Fibroblast of skin of left biceps (primary cell): Measurements from ENCODE around the gene RANBP2.

Source experiments
- DNase-seq, 2 experiments: peaks; one replicate each; pipeline ENCODE4 v3.0.0-alpha.2; 2013; ENCODE audit warnings: low read depth in 2 of 2

Gene RANBP2

GRCh38 chr2:108776475-108776874, 57.2 kb downstream of the RANBP2 start:
- DNase-seq = no peak

- DNase-seq = no peak
Observed at GRCh38 chr2:108778857-108779256, 59.6 kb downstream of the RANBP2 start.

DNA sequence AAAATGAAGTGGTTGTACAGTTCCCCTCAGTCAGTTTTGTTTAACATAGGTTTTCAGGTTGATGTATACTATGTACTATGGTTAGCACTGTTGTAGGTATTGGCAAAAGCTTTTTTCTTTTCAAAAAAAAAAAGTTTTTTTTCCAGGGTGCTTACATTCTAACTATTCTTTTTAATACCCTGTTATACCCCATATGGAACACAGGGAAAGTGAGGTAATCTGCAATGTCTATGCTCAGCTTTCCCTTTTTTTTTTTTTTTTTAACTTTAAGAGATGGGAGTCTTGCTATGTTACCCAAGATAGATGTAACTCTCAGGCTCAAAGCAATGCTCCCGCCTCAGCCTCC, 66.7 kb downstream of the RANBP2 start:
- no peak for DNase-seq

GRCh38 chr2:108786354-108787215, 67.3 kb downstream of the RANBP2 start, which contains the start of gene CCDC138:
Gene CCDC138, plus strand, starts transcription at chr2:108786771. Its CDS starts 52 bp downstream, at chr2:108786823.
- DNase-seq = peak; percentile 56 to 68

- DNase-seq = no peak
Observed at GRCh38 chr2:108787216-108787541, 67.9 kb downstream of the RANBP2 start.

DNA sequence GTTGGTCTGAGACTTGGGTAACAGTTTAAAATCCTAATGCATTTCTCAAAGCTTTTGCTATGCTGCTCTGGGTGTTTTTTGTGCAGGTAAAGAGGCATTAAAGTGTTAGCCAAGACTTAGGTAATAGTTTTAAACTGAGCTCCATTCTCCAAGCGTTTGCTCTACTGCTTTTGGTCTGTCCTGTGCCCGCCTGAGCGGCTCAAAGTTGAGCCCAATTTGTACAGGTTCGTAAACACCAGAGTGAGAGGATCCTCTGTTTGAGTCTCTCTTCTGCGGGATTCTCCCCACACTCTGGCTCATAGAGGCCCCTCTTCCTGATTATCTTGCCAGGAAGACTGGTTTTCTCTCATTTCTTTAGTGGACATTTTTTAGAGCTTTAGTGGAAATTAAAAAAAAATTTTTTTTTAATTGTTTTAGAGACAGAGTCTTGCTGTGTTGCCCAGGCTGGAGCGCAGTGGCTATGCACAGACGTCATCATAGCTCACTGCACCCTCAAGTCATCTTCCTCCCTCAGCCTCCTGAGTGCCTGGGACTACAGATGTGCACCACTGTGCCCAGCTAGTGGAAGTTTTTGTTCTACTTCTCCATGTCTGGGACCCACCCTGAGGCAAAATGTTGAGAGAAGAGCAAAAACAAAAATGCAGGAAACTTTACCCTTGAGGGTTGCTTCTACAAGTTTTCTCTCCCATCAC, 83.9 kb downstream of the RANBP2 start:
- DNase-seq = no peak

- DNase-seq = no peak
Observed at GRCh38 chr2:108805032-108805431, 85.8 kb downstream of the RANBP2 start.

GRCh38 chr2:108805782-108806181, 86.5 kb downstream of the RANBP2 start:
- no peak for DNase-seq

DNA sequence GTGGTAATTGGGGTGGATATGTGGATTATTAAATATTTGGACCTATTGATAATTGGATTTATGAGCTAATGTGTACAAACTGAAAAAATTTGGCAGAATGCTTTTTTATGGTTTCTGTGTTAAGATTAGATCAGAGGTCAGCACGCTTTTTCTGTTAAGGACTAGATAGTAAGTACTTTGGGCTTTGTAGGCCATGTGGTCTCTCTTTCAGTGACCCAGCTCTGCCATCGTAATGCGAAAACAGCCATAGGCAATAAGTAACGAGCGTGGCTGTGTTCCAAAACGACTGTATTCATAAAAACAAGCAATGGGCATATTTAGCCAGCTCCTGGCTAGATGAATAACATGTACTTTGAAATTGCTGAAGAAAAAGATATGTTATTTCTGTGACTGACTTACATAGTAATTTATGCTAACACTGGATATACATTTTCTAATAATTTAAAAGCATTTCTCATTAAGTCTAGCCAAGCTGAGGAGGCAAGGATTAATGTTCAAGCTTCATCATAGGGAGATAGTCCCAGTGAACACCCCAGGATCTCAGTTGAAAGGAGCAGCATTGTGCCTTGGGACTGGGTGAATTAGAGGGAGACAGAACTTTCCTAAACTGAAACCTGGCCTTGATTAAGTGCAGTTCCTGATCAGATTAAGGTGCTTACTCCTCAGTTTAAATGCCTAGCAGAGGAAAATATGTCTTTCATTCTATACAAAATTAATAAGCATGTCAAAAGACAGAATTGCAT, 87.3 kb downstream of the RANBP2 start:
- DNase-seq = no peak

GRCh38 chr2:108809936-108810335, 90.7 kb downstream of the RANBP2 start:
- DNase-seq = no peak

GRCh38 chr2:108810993-108811957, 92.0 kb downstream of the RANBP2 start:
- DNase-seq = no peak

DNA sequence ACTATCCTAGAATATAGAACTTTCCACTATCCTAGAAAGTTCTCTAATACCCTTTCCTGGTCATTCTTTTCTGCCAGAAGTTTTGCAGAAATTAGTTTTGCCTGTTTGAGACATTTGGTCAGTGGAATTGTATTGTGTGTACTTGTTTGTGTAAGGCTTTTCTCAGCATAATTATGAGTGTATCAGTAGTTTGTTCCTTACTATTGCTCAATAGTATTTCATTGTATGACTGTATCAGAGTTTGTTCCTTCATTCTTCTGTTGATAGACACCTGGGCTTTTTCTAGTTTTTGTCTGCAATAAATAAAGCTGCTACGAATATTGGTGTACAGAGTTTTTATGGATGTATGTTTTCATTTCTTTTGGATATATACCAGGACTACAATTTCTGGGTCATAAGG, 94.5 kb downstream of the RANBP2 start:
- DNase-seq = no peak

- no peak for DNase-seq
Observed at GRCh38 chr2:108820482-108820881, 101.2 kb downstream of the RANBP2 start.

- DNase-seq = no peak
Observed at GRCh38 chr2:108823286-108823685, 104.0 kb downstream of the RANBP2 start.

DNA sequence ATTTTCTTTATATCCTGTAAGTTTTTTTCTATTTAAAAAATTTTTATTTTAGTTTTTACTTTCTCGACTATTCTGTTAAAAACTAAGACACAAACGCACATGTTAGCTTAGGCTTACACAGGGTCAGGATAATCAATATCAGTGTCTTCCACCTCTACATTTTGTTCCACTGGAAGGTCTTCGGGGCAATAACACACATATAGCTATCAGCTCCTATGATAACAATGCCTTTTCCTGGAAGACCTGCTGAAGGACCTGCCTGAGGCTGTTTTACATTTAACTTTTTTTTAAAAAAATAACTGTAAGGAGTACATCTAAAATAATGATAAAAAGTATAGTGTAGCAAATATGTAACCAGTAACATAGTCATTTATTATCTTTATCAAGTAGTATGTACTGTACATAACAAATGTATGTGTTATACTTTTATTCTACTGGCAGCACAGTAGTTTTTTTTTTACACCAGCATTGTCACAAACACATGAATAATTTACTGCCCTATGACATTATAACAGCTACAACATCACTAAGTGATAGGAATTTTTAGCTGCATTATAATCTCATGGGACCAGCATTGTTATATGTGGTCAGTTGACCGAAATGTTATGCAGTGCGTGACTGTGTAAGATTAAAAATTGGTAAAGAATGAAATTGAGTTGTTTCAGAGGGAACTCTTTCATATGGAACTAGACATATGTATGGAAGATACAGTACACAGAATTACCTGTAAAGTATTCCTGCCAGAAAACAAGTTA, 105.2 kb downstream of the RANBP2 start:
- DNase-seq = no peak

GRCh38 chr2:108825254-108825653, 106.0 kb downstream of the RANBP2 start:
- no peak for DNase-seq

DNA sequence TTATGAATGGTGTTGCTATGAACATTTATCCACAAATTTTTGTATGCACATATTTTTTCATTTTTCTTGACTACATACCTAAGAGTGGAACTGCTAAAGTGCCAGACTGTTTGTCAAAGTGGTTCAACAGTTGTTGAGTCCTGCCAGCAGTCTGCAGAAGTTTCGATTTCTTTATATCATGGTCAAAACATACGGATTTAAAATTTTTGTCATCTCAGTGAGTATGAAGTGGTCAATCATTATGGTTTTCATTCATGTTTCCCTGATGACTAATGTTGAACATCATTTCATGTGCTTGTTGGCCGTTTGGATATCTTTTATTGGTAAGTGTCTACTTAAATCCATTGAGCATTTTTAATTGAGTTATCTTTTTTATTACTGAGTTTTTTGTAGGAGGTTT, 106.5 kb downstream of the RANBP2 start:
- no peak for DNase-seq

- DNase-seq = no peak
Observed at GRCh38 chr2:108829578-108830310, 110.5 kb downstream of the RANBP2 start.

DNA sequence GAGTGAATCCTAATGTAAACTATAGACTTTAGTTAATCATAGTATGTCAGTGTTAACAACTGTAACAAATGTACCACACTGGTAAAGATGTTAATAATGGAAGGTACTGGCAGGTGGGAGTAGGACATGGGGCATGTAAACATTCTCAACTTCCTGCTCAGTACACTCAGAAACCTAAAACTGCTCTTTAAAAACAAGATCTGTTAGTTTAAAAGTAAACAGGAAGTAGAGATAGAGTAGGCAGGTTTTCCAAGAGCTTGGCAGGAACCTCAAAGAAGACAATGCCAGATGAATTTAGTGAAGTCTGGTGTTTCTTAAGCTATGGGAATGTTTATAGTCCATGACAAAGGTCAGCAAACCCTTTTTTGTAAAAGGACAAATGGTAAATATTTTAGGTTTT, 113.9 kb downstream of the RANBP2 start:
- DNase-seq = no peak

- no peak for DNase-seq
Observed at GRCh38 chr2:108834620-108835019, 115.3 kb downstream of the RANBP2 start.
